Uterus (tissue), 2 donors: ENCODE results near the gene SLC8A1.

Experiments used
- POLR2A ChIP-seq, 2 donors: fragments of 450-650 bp; IDR thresholded peaks; one replicate each; pipeline ENCODE4 v1.6.1; 2016; ENCODE audit warnings: antibody characterized with exemption in 2 of 2, mild to moderate bottlenecking in 1 of 2, moderate library complexity in 1 of 2
- TF ChIP-seq, protein P1 (sequence below), 4 experiments: fragments of 200-600 bp in 2 of 4; fragments of 450-650 bp in 2 of 4; sonication (generic) in 2 of 4; IDR thresholded peaks; one replicate each; pipeline ENCODE4 v1.5.1; 2016 to 2019; ENCODE audit warnings: antibody characterized with exemption in 4 of 4, mild to moderate bottlenecking in 2 of 4, moderate library complexity in 1 of 4

DNA sequence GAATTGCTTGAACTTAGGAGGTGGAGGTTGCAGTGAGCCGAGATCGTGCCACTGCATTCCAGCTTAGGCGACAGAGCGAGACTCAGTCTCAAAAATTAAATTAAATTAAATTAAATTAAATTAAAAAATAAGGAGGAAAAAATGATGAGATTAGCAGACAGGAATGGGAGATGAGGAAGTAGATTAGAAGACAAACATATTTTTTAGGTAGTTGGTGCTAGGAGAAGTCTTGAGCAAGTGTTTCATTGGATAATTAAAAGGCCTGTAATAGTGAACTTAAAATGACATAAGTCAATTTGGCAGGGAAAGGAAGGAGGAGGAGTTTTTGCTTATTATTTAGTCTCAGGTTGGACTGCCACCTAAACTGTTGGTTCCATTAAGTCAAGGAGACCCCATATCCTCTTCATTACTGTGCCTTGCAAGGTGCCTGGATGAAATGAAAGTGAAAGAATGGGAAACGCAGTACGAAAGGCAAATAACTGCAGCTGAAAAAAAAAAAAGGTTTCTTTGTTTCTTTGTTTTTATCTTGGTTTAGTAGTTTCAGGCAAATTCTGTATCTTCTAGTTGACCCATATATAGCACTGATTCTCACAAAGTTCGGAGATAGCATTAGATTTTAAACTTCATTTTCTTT, 162.0 kb downstream of the SLC8A1 start:
- TF ChIP-seq, protein P1, sequence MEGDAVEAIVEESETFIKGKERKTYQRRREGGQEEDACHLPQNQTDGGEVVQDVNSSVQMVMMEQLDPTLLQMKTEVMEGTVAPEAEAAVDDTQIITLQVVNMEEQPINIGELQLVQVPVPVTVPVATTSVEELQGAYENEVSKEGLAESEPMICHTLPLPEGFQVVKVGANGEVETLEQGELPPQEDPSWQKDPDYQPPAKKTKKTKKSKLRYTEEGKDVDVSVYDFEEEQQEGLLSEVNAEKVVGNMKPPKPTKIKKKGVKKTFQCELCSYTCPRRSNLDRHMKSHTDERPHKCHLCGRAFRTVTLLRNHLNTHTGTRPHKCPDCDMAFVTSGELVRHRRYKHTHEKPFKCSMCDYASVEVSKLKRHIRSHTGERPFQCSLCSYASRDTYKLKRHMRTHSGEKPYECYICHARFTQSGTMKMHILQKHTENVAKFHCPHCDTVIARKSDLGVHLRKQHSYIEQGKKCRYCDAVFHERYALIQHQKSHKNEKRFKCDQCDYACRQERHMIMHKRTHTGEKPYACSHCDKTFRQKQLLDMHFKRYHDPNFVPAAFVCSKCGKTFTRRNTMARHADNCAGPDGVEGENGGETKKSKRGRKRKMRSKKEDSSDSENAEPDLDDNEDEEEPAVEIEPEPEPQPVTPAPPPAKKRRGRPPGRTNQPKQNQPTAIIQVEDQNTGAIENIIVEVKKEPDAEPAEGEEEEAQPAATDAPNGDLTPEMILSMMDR (IDR thresholded peaks at IDR 0.05): no peak
- no peak for TF ChIP-seq POLR2A (IDR thresholded peaks at IDR 0.05)
